GM12878 (cell line): ENCODE measurements around the gene AP2B1.

Experiments used
- POLR2A ChIP-seq: IDR thresholded peaks from 2 replicates; pipeline ENCODE4 v1.6.1; 2011; ENCODE audit warnings: low read depth, mild to moderate bottlenecking, low read length
- SIX5 ChIP-seq: IDR thresholded peaks from 2 replicates; pipeline ENCODE4 v1.6.1; 2011; ENCODE audit warnings: mild to moderate bottlenecking, low read depth, low read length, moderate library complexity; ENCODE audit not compliant: severe bottlenecking
- TAF1 ChIP-seq: IDR thresholded peaks from 2 replicates; pipeline ENCODE4 v1.6.1; 2011; ENCODE audit warnings: mild to moderate bottlenecking, low read depth, low read length, borderline replicate concordance

DNA sequence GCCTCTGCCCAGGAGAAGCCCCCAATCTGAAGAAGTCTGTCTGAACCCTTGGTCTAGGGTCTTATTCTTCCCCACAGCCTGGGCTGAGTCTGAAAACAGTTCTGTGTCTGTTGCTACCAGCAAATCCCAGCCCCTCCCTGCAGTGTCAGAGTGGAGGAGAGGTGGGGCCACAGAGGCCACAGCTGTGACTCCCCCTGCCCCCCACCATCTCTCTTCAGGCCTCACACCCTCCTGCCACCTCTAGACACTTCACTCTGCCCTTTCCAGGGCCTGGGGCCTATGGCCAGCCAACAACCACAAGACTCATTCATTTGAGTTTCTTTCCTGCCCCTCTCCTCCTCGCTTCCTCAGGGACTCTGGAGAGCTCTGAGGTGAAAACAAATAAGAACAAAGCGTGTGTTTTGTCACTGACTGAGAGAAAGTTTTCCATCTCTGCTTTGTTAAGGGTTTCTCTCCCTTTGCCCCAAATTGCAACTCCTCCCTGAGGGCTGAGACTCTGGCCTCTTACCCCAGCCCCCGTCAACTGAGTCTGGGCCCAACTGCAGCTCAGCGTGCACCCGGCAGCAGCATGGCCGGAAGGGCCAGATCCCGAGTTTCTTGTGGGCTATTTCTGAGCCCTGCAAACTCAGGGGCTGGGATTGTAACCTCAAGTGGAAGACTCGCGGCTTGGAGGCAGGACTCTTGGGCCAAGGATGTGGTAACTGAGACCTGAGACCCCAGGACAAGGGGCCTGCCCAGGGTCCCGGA lies 186.7 kb downstream of the AP2B1 start:
- no peak for TF ChIP-seq SIX5
- no peak for TF ChIP-seq POLR2A
- TF ChIP-seq TAF1: no peak
